Measurements from ENCODE around the gene XPO1.
"Not testable (repeated sequence)": the region's sequence is repeated elsewhere in the genome, so short reads cannot be mapped to it uniquely, and the experiment has no call there.

- TF ChIP-seq CTCF, POLR2A (IDR thresholded peaks at IDR 0.05): not testable (repeated sequence)
These were observed 69.9 kb downstream of the XPO1 start for GRCh38 chr2:61468231-61468630.
